ENCODE results near the gene DHRS4L2. TPM values are rescaled to one million over a fixed set of nuclear protein-coding genes. Genes with fewer than 3 reads are reported as not detected.
"Not testable (repeated sequence)": the region's sequence is repeated elsewhere in the genome, so short reads cannot be mapped to it uniquely, and the experiment has no call there.

DHRS4L2 gene
- total RNA-seq, 2 donors from 2014 or later: 32.5 to 43.8 TPM

- Histone ChIP-seq H3K9ac (ENCODE audit: low read depth in 2 of 2, low read length in 2 of 2) (no peak overlapping the region), H3K4me1 (no peaks in the 10 kb centered on the region), H3K27ac (no peak overlapping the region), H3K36me3 (no peaks in the 10 kb centered on the region), H3K4me3 (no peak overlapping the region), H3K27me3 (no peaks in the 10 kb centered on the region), H3K9me3 (no peaks in the 10 kb centered on the region)
- TF ChIP-seq, protein P1, sequence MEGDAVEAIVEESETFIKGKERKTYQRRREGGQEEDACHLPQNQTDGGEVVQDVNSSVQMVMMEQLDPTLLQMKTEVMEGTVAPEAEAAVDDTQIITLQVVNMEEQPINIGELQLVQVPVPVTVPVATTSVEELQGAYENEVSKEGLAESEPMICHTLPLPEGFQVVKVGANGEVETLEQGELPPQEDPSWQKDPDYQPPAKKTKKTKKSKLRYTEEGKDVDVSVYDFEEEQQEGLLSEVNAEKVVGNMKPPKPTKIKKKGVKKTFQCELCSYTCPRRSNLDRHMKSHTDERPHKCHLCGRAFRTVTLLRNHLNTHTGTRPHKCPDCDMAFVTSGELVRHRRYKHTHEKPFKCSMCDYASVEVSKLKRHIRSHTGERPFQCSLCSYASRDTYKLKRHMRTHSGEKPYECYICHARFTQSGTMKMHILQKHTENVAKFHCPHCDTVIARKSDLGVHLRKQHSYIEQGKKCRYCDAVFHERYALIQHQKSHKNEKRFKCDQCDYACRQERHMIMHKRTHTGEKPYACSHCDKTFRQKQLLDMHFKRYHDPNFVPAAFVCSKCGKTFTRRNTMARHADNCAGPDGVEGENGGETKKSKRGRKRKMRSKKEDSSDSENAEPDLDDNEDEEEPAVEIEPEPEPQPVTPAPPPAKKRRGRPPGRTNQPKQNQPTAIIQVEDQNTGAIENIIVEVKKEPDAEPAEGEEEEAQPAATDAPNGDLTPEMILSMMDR (IDR thresholded peaks at IDR 0.05): no peak
- DNase-seq: no peak
- intact Hi-C loops (cut with DNase I): loop anchor here (5.0 kb wide), 1 partner anchor 96 kb away; no protein-coding TSS in a partner anchor
These were observed 22.3 kb downstream of the DHRS4L2 start for GRCh38 chr14:24011051-24011450.

GRCh38 chr14:24012726-24013273, 24.1 kb downstream of the DHRS4L2 start:
- intact Hi-C loops (cut with DNase I): loop anchor here (5.0 kb wide), 1 partner anchor 95 kb away; no protein-coding TSS in a partner anchor
- not testable (repeated sequence) for H3K9me3 ChIP-seq; H3K36me3 ChIP-seq; H3K4me3 ChIP-seq; H3K27ac ChIP-seq; DNase-seq; H3K4me1 ChIP-seq; H3K27me3 ChIP-seq; H3K9ac ChIP-seq (ENCODE audit: low read depth in 2 of 2, low read length in 2 of 2)

DNA sequence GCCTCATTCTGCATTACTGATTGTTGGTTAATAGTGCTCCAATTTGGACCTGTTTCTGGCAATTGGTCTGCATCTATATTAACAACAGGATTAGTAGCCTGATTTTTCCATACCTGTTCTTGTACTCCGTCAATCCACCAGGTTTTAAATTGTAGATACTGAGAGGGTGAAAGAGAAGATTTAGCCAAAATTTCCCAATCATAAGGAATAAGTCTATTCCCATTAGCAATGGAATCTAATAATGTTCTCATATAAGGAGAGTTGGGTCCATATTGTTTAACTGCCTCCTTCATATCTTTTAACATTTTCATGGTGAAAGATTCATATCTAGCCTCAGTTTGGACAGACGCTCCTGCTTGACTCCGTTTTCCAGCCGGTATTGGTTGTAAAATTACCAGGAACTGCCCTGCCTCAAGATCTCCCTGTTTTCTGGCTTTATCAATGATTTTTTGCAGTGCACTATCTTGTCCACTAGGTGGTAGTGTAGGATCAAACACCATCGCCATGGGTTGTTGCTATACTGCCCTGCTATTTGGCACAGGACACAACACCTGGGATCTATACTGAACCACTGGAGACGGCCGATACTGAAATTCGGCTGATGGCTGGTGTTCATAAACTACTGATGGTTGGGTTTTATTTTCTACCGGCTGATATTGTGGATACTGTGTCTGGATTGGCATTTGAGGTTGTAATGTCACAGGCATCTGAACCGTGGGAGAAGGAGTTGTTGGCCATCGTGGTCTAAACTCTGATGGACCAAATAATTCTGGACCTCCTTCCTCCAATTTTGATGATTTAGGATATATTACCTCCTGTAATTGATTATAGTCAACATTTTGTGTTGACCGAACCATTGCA, 25.2 kb downstream of the DHRS4L2 start:
- Histone ChIP-seq H3K4me3 (no peak overlapping the region), H3K27me3 (no peaks in the 10 kb centered on the region), H3K27ac (no peak overlapping the region), H3K4me1 (no peaks in the 10 kb centered on the region), H3K36me3 (no peaks in the 10 kb centered on the region), H3K9ac (ENCODE audit: low read depth in 2 of 2, low read length in 2 of 2) (no peak overlapping the region), H3K9me3 (no peaks in the 10 kb centered on the region)
- intact Hi-C loops (cut with DNase I): loop anchor here (5.0 kb wide), 1 partner anchor 93 kb away; no protein-coding TSS in a partner anchor
- TF ChIP-seq, protein P1 (IDR thresholded peaks at IDR 0.05): peak; percentile 90
- peak; percentile 73 for DNase-seq

- H3K4me3 ChIP-seq; H3K9ac ChIP-seq (ENCODE audit: low read depth in 2 of 2, low read length in 2 of 2); intact Hi-C loops (cut with DNase I); H3K36me3 ChIP-seq; H3K27ac ChIP-seq; DNase-seq; H3K27me3 ChIP-seq; H3K4me1 ChIP-seq; H3K9me3 ChIP-seq: not testable (repeated sequence)
These were observed 27.0 kb downstream of the DHRS4L2 start for GRCh38 chr14:24015745-24016144.

DNA sequence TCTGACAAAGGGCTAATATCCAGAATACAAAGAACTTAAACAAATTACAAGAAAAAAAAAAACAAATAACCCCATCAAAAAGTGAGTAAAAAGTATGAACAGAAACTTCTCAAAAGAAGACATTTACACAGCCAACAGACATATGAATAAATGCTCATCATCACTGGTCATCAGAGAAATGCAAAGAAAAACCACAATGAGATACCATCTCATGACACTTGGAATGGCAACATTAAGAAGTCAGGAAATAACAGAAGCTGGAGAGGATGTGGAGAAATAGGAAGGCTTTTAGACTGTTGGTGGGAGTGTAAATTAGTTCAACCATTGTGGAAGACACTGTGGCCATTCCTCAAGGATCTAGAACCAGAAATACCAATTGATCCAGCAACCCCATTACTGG, 30.2 kb downstream of the DHRS4L2 start:
- intact Hi-C loops (cut with DNase I); H3K27ac ChIP-seq; DNase-seq; H3K9me3 ChIP-seq; H3K4me3 ChIP-seq; H3K36me3 ChIP-seq; H3K4me1 ChIP-seq; H3K9ac ChIP-seq (ENCODE audit: low read depth in 2 of 2, low read length in 2 of 2); H3K27me3 ChIP-seq: not testable (repeated sequence)

DNA sequence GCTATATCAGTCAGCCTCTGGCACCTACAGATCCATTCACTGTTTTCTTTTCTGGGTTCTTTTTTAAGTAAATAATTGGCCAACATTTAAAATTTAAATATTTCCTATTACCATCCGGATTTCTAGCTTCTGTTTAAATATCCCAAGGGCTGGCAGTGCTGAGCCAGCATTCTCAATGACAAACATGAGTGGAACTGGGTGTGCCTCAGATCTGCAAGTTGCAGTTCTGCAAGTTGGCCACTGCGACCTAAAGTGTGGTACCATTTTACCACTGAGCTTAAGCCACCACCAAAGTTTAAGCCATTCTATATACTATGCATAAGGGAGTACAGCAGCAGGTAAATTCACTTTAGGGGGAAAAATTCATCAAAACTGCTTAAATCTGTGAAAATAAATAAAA, 31.2 kb downstream of the DHRS4L2 start:
- intact Hi-C loops (cut with DNase I); H3K27ac ChIP-seq; H3K27me3 ChIP-seq; H3K9me3 ChIP-seq; H3K4me3 ChIP-seq; H3K9ac ChIP-seq (ENCODE audit: low read depth in 2 of 2, low read length in 2 of 2); DNase-seq; H3K4me1 ChIP-seq; H3K36me3 ChIP-seq: not testable (repeated sequence)

- H3K4me1 ChIP-seq; H3K36me3 ChIP-seq; DNase-seq; intact Hi-C loops (cut with DNase I); H3K4me3 ChIP-seq; H3K9ac ChIP-seq (ENCODE audit: low read depth in 2 of 2, low read length in 2 of 2); H3K9me3 ChIP-seq; H3K27ac ChIP-seq; H3K27me3 ChIP-seq: not testable (repeated sequence)
These were observed 31.8 kb downstream of the DHRS4L2 start for GRCh38 chr14:24020520-24020919.

GRCh38 chr14:24024939-24025418, 36.2 kb downstream of the DHRS4L2 start:
- intact Hi-C loops (cut with DNase I); DNase-seq; H3K4me3 ChIP-seq; H3K9ac ChIP-seq (ENCODE audit: low read depth in 2 of 2, low read length in 2 of 2); H3K9me3 ChIP-seq; H3K36me3 ChIP-seq; H3K4me1 ChIP-seq; H3K27me3 ChIP-seq; H3K27ac ChIP-seq: not testable (repeated sequence)

DNA sequence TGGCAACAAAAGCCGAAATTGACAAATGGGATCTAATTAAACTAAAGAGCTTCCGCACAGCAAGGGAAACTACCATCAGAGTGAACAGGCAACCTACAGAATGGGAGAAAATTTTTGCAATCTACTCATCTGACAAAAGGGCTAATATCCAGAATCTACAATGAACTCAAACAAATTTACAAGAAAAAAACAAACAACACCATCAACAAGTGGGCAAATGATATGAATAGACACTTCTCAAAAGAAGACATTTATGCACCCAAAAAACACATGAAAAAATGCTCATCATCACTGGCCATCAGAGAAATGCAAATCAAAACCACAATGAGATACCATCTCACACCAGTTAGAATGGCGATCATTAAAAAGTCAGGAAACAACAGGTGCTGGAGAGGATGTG, 41.0 kb downstream of the DHRS4L2 start:
- H3K36me3 ChIP-seq; H3K9me3 ChIP-seq; H3K27ac ChIP-seq; intact Hi-C loops (cut with DNase I); H3K4me1 ChIP-seq; H3K27me3 ChIP-seq; H3K9ac ChIP-seq (ENCODE audit: low read depth in 2 of 2, low read length in 2 of 2); H3K4me3 ChIP-seq; DNase-seq: not testable (repeated sequence)

DNA sequence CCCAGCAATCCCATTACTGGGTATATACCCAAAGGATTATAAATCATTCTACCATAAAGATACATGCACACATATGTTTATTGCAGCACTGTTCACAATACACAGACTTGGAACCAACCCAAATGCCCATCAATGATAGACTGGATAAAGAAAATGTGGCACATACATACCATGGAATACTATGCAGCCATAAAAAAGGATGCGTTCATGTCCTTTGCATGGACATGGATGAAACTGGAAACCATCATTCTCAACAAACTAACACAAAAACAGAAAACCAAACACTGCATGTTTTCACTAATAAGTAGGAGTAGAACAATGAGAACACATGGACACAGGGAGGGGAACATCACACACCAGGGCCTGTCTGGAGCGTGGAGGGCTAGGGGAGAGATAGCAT, 42.6 kb downstream of the DHRS4L2 start:
- intact Hi-C loops (cut with DNase I); DNase-seq; H3K9ac ChIP-seq (ENCODE audit: low read depth in 2 of 2, low read length in 2 of 2); H3K27me3 ChIP-seq; H3K27ac ChIP-seq; H3K9me3 ChIP-seq; H3K4me1 ChIP-seq; H3K36me3 ChIP-seq; H3K4me3 ChIP-seq: not testable (repeated sequence)

Measured in colonic mucosa (tissue), 4 donors.